Glomerular visceral epithelial cell (primary cell): ENCODE results near the gene RASGEF1C.

Source experiments
- DNase-seq: peaks from one replicate; pipeline ENCODE4 v3.0.0-alpha.2; 2016; ENCODE audit errors: extremely low spot score

Gene RASGEF1C

GRCh38 chr5:180159756-180160155 lies 49.3 kb downstream of the RASGEF1C start:
- no peak for DNase-seq

- no peak for DNase-seq
These were observed 51.1 kb downstream of the RASGEF1C start for GRCh38 chr5:180157866-180158265.

- no peak for DNase-seq
These were observed 52.9 kb downstream of the RASGEF1C start for GRCh38 chr5:180156141-180156540.

- no peak for DNase-seq
These were observed 53.6 kb downstream of the RASGEF1C start for GRCh38 chr5:180155365-180155926.

- DNase-seq: no peak
These were observed 54.1 kb downstream of the RASGEF1C start for GRCh38 chr5:180154821-180155364.

GRCh38 chr5:180153991-180154390 lies 55.0 kb downstream of the RASGEF1C start:
- no peak for DNase-seq

GRCh38 chr5:180153099-180153498 lies 55.9 kb downstream of the RASGEF1C start:
- no peak for DNase-seq

- no peak for DNase-seq
These were observed 65.2 kb downstream of the RASGEF1C start for GRCh38 chr5:180143656-180144364.

- DNase-seq: no peak
These were observed 66.0 kb downstream of the RASGEF1C start for GRCh38 chr5:180142824-180143610.

GRCh38 chr5:180142021-180142765 lies 66.8 kb downstream of the RASGEF1C start:
- DNase-seq: no peak

- no peak for DNase-seq
These were observed 67.8 kb downstream of the RASGEF1C start for GRCh38 chr5:180141068-180141660.

GRCh38 chr5:180140571-180140970 lies 68.4 kb downstream of the RASGEF1C start:
- no peak for DNase-seq

GRCh38 chr5:180140079-180140554 lies 68.9 kb downstream of the RASGEF1C start:
- DNase-seq: no peak

- no peak for DNase-seq
These were observed 69.3 kb downstream of the RASGEF1C start for GRCh38 chr5:180139731-180140055.

- DNase-seq: no peak
These were observed 69.9 kb downstream of the RASGEF1C start for GRCh38 chr5:180138976-180139730.

GRCh38 chr5:180138214-180138975 lies 70.6 kb downstream of the RASGEF1C start:
- DNase-seq: no peak

- no peak for DNase-seq
These were observed 71.4 kb downstream of the RASGEF1C start for GRCh38 chr5:180137401-180138213.

- DNase-seq: no peak
These were observed 72.2 kb downstream of the RASGEF1C start for GRCh38 chr5:180136630-180137381.
